GM12875 (cell line): ENCODE measurements around the gene RUFY2.
"Not testable (repeated sequence)": the region's sequence is repeated elsewhere in the genome, so short reads cannot be mapped to it uniquely, and the experiment has no call there.

Experiments used
- H3K4me3 ChIP-seq: one replicate; pipeline ENCODE4 v1.5.1; 2011; ENCODE audit warnings: low read depth, low read length, control low read depth
- CTCF ChIP-seq: IDR thresholded peaks from 2 replicates; pipeline ENCODE4 v1.5.1; 2011; ENCODE audit warnings: low read depth, mild to moderate bottlenecking, control low read depth, inconsistent platforms, low read length, moderate library complexity, borderline replicate concordance; ENCODE audit not compliant: insufficient read depth

The RUFY2 gene

DNA sequence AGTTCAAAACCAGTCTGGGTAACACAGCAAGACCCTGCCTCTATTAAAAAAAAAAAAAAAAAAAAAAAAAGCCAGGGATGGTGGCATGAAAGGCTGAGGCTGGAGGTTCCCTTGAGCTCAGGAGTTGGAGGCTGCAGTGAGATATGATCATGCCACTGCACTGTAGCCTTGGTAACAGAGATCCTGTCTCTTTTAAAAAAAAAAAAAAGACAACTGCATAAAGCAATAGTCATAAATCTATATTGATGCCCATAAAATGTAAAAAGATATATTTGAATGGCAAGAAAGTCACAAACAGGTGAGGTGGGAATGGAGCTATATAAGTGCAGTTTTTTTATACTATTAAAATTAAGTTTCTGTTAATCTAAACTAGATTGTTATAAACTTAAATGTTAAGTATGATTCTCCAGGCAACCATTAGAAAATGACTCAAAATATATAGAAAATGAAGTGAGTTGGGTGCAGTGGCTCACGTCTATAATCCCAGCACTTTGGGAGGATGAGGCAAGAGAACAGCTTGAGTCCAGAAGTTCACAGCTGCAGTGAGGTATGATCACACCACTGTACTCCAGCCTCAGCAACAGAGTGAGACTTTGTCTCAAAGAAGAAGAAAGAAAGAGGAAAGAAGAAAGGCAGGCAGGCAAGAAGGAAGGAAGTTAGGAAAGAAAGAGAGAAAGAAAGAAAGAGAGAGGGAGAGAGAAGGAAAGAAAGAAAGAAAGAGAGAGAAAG is 88.6 kb downstream of the RUFY2 start:
- H3K4me3 ChIP-seq = no peak overlapping the region
- TF ChIP-seq CTCF = no peak

DNA sequence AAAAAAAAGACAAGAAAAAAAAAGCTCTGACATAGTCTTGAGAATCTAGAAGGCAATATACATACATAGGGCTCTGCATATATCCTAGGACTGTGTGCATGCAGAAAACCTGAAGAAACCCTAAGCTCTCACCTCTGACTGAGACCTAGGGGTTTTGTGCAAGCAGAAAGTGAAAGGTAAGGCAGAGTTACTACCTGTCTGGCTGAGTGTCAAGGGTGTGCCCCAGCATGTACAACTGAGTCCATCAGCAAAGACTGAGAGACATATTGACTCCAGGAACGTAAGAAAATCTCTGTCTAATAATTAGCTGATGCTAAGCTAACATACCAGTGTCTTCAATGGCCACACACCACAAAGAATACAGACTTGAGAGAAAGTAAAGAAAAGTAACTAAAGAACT is 91.5 kb downstream of the RUFY2 start:
- H3K4me3 ChIP-seq = no peak overlapping the region
- TF ChIP-seq CTCF = no peak

- not testable (repeated sequence) for H3K4me3 ChIP-seq
These were observed 92.1 kb downstream of the RUFY2 start for GRCh38 chr10:68314930-68315329.

- TF ChIP-seq CTCF = no peak
These were observed 96.5 kb downstream of the RUFY2 start for GRCh38 chr10:68310531-68310930.

GRCh38 chr10:68305854-68306253 is 101.2 kb downstream of the RUFY2 start:
- TF ChIP-seq CTCF = no peak
- H3K4me3 ChIP-seq = no peak overlapping the region

More at GRCh38 chr10:68310531-68310930, 96.5 kb downstream of the RUFY2 start:
- H3K4me3 ChIP-seq = no peak overlapping the region

- no peak for TF ChIP-seq CTCF
- no peak overlapping the region for H3K4me3 ChIP-seq
These were observed 103.1 kb downstream of the RUFY2 start for GRCh38 chr10:68303849-68304412.

DNA sequence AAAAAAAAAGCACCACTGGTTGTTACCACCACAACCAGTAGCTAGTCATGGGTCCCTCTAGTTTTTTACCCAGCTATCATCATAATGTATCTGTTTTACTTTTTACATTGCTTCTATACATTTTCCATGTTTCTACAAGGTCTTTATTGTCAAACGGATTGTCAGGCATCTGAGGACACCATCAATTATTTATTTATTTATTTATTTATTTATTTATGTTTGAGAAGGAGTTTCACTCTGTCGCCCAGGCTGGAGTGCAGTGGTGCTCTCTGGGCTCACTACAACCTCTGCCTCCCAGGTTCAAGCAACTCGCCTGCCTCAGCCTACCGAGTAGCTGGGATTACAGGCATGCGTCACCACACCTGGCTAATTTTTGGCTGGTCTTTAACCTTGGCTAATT is 104.2 kb downstream of the RUFY2 start:
- no peak overlapping the region for H3K4me3 ChIP-seq
- TF ChIP-seq CTCF = no peak
